WTC11 (cell line): ENCODE measurements around the gene PRXL2B. TPM values are rescaled to one million over a fixed set of nuclear protein-coding genes. Genes with fewer than 3 reads are reported as not detected.
"Not testable (repeated sequence)": the region's sequence is repeated elsewhere in the genome, so short reads cannot be mapped to it uniquely, and the experiment has no call there.

Source experiments
- ATAC-seq: fragments of 200-7000 bp; cut with Tn5 transposase; 2 replicates; pipeline ENCODE4 v1.10.0; 2021; ENCODE audit warnings: mild to moderate bottlenecking, moderate library complexity
- CTCF ChIA-PET: fragments of 300-600 bp; sonication (Branson Sonifier 250); formaldehyde crosslinking; loops from one replicate; lab custom pipeline; 2021; ENCODE audit warnings: antibody characterized with exemption; lab: Charles Lee
- POLR2A ChIA-PET: fragments of 350-600 bp; sonication (Branson Sonifier 250); formaldehyde crosslinking; loops from one replicate; lab custom pipeline; 2021; ENCODE audit warnings: antibody characterized with exemption; lab: Charles Lee
- DNase-seq: peaks from one replicate; pipeline ENCODE4 v3.0.0; 2021; ENCODE audit warnings: low spot score
- H3K27ac Mint-ChIP-seq: 2 replicates; pipeline ENCODE4 v1.8.0; 2021; ENCODE audit warnings: mixed read lengths
- H3K27me3 Mint-ChIP-seq: 2 replicates; pipeline ENCODE4 v1.8.0; 2021; ENCODE audit warnings: low read depth, mild to moderate bottlenecking, moderate library complexity, mixed read lengths
- H3K36me3 Mint-ChIP-seq: 2 replicates; pipeline ENCODE4 v1.8.0; 2021; ENCODE audit warnings: mixed read lengths
- H3K4me1 Mint-ChIP-seq: 2 replicates; pipeline ENCODE4 v1.8.0; 2022; ENCODE audit warnings: mixed read lengths
- H3K4me3 Mint-ChIP-seq: 2 replicates; pipeline ENCODE4 v1.8.0; 2021; ENCODE audit warnings: mild to moderate bottlenecking, moderate library complexity, mixed read lengths
- H3K9me3 Mint-ChIP-seq: 2 replicates; pipeline ENCODE4 v1.8.0; 2021; ENCODE audit warnings: mixed read lengths
- ATF1 ChIP-seq: sonication (generic); formaldehyde crosslinking; IDR thresholded peaks from 2 replicates; pipeline ENCODE4 v1.8.1; 2023; ENCODE audit warnings: mild to moderate bottlenecking, moderate library complexity, missing genetic modification reagents
- CBFB ChIP-seq: sonication (generic); formaldehyde crosslinking; IDR thresholded peaks from 2 replicates; pipeline ENCODE4 v1.8.1; 2022; ENCODE audit warnings: mild to moderate bottlenecking, low read depth, missing genetic modification reagents
- ETV6 ChIP-seq: sonication (generic); formaldehyde crosslinking; IDR thresholded peaks from 2 replicates; pipeline ENCODE4 v1.8.1; 2022; ENCODE audit warnings: mild to moderate bottlenecking, missing genetic modification reagents
- NR1H2 ChIP-seq: sonication (generic); formaldehyde crosslinking; IDR thresholded peaks from 2 replicates; pipeline ENCODE4 v1.9.0; 2021; ENCODE audit warnings: mild to moderate bottlenecking, moderate library complexity, missing genetic modification reagents
- RORB ChIP-seq: fragments of 250-450 bp; sonication (Bioruptor Pico); IDR thresholded peaks from 2 replicates; pipeline ENCODE4 v1.9.0; 2021; ENCODE audit warnings: mild to moderate bottlenecking
- SMAD3 ChIP-seq: sonication (generic); formaldehyde crosslinking; IDR thresholded peaks from 2 replicates; pipeline ENCODE4 v1.8.0; 2022; ENCODE audit warnings: missing genetic modification reagents, mild to moderate bottlenecking, borderline replicate concordance
- ZNF263 ChIP-seq: sonication (generic); formaldehyde crosslinking; IDR thresholded peaks from 2 replicates; pipeline ENCODE4 v1.8.1; 2022; ENCODE audit warnings: low read depth, mild to moderate bottlenecking, moderate library complexity, missing genetic modification reagents
- ZNF416 ChIP-seq: fragments of 250-450 bp; sonication (Bioruptor Pico); IDR thresholded peaks from 2 replicates; pipeline ENCODE4 v1.9.0; 2021; ENCODE audit warnings: mild to moderate bottlenecking, inconsistent platforms
- total RNA-seq: library from RNA; stranded (reverse); gene quantifications from 3 replicates; pipeline ENCODE4 v1.2.3, GENCODE V29; 2021
- TF ChIP-seq, protein P1 (sequence below): sonication (generic); formaldehyde crosslinking; IDR thresholded peaks from 2 replicates; pipeline ENCODE4 v1.8.0; 2022; ENCODE audit warnings: mild to moderate bottlenecking, missing genetic modification reagents
- TF ChIP-seq, protein P2 (sequence below): sonication (generic); formaldehyde crosslinking; IDR thresholded peaks from 2 replicates; pipeline ENCODE4 v1.8.1; 2023; ENCODE audit warnings: mild to moderate bottlenecking, missing genetic modification reagents
- TF ChIP-seq, protein P3 (sequence below): fragments of 250-450 bp; sonication (Bioruptor Pico); conservative IDR thresholded peaks from 2 replicates; pipeline ENCODE4 v1.9.0; 2021; ENCODE audit warnings: mild to moderate bottlenecking

Gene PRXL2B
- total RNA-seq, 1 experiment from 2014 or later: 50.3 TPM

DNA sequence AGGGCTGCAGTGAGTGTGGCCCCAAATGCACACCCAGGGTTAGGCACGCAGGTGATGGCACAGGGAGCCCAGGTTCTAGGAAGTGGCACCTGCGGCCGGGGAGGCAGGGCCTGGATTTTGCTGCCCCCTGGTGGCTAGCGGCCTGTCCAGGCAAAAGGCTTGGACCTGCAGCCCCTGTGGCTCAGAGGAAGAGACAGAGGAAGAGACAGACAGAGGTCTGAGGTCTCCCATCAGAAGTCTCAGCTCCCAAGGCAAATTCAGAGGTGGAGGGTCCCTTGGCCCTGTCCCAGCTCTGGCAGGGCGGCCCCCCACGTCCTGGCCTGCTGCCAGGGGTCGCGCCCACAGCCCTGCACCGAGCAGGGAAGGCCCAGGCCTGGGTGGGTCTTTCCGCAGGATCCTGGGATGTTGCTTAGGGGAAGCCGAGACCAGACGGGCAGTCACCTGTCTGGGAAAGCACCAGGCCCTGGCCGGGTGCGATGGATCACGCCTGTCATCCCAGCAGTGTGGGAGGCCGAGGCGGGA, 38.4 kb upstream of the PRXL2B start (continued):
- TF ChIP-seq ATF1: no peak

DNA sequence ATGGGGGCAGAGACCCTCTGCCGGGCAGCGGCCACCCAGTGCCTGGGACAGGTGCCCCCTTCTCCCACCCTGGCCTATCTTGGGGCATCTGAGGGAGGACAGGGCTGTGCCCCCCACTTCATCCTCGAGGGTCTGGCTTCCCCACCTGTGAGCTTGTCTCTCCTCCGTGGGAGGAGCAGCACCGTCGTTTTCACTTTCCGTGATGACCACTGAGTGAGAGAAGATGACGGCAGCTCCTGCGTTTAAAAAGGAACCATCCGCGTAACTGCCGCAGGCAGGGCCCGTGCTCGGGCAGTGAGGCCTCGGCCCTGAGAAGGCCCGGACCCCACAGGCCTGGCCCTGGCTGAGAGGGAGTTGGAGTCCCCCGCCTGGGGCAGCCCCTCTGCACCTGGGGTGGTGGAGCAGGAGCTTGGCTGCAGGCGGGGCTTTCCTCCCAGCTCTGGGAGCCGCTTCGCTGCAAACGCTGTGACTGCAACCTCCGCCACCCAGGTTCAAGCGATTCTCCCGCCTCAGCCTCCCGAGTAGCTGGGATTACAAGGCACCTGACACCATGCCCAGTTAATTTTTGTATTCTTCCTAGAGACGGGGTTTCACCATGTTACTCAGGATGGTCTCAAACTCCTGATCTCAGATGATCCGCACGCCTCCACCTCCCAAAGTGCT, 37.1 kb upstream of the PRXL2B start:
- H3K4me3 Mint-ChIP-seq, H3K9me3 Mint-ChIP-seq, H3K27me3 Mint-ChIP-seq, DNase-seq, POLR2A ChIA-PET, H3K4me1 Mint-ChIP-seq, ATAC-seq, H3K27ac Mint-ChIP-seq, H3K36me3 Mint-ChIP-seq: not testable (repeated sequence)
- CTCF ChIA-PET: interaction anchor here (1.0 to 2.4 kb wide), 6 partner anchors 16 to 903 kb away, joined by 3 to 8 read pairs (median 3); partner anchors contain the start of genes FAAP20, MORN1, PEX10 and RER1

DNA sequence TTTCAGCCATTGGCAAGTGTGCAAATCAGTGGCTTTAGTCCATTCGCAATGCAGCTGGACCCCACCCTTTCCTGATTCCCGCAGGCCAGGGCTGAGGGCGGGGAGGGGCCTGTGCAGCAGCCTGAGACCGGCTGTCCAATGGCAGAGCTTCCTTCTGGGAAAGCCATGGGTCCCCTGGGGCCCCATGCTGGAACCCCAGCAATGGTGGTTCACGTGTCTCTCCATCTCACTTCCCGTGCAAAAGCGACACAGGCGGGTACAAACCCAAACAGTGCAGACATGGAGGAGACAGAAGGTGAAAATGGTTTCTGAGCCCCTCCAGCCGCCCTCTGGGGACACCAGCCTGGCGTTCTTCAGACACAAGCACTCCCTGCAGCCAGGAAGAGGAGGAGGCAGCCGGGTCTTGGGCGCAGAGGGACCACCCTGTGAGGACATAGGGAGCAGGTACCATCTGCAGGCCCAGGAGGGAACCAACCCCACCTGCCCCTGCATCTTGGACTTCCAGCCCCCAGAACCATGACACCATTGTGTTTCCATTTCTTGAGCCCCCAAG, 36.2 kb upstream of the PRXL2B start:
- CTCF ChIA-PET: not testable (repeated sequence)

DNA sequence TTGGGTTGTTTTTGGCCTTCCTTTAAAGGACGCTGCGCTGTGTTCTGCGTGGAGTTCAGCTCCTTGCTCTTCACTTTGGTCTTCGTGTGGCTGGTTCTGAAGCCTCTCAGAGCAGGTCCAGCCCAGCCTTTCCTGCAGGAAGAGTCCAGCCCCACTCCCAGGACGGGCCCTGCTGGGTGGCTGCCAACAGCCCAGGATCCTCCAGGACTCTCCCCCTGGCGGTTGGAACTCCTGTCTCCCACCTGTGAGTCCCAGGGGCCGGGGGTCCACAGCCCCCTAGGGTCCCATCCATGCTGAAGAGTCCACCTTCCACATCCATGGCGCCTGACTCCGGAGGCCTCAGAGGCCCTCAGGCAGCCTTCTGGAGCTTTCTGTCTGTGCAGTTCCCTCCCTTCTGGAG, 35.0 kb upstream of the PRXL2B start:
- H3K4me3 Mint-ChIP-seq, H3K36me3 Mint-ChIP-seq, H3K27me3 Mint-ChIP-seq, POLR2A ChIA-PET, CTCF ChIA-PET, H3K27ac Mint-ChIP-seq, H3K4me1 Mint-ChIP-seq, ATAC-seq, H3K9me3 Mint-ChIP-seq, DNase-seq: not testable (repeated sequence)

More for the DNA sequence above, 36.2 kb upstream of the PRXL2B start:
- H3K27me3 Mint-ChIP-seq, H3K27ac Mint-ChIP-seq, H3K36me3 Mint-ChIP-seq, H3K4me1 Mint-ChIP-seq, POLR2A ChIA-PET, H3K9me3 Mint-ChIP-seq, ATAC-seq, H3K4me3 Mint-ChIP-seq, DNase-seq: not testable (repeated sequence)

DNA sequence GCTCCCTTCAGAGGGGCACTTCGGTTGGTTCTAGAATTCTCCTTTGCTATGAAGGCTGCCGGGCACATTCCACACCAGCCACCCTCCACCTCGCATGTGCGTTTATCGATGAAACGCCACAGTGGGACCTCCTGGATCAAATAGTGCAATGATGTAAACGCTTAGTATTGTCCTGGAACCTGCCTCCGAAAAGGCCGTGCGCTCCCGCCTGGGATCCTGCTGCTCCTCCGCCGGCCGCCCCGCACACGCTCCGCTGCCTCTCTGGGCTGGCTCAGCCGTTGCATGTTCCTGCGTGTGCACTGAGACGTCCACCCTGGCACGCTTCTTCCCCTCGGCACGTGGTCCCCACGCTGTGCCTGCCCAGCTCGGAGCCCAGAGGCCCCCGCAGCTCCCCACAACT, 34.4 kb upstream of the PRXL2B start:
- Mint-ChIP-seq H3K27ac (no peak overlapping the region), H3K9me3 (no peaks in the 10 kb centered on the region), H3K4me3 (no peak overlapping the region), H3K4me1 (peaks cover 9% of the 10 kb centered on the region; the same call in 1 of the 2 replicates), H3K36me3 (no peaks in the 10 kb centered on the region), H3K27me3 (no peaks in the 10 kb centered on the region; the same call in 1 of the 2 replicates)
- no peak for DNase-seq
- TF ChIP-seq, protein P1, sequence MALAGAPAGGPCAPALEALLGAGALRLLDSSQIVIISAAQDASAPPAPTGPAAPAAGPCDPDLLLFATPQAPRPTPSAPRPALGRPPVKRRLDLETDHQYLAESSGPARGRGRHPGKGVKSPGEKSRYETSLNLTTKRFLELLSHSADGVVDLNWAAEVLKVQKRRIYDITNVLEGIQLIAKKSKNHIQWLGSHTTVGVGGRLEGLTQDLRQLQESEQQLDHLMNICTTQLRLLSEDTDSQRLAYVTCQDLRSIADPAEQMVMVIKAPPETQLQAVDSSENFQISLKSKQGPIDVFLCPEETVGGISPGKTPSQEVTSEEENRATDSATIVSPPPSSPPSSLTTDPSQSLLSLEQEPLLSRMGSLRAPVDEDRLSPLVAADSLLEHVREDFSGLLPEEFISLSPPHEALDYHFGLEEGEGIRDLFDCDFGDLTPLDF (CRISPR knock-in tag): no peak
- TF ChIP-seq NR1H2: no peak
- TF ChIP-seq ZNF416 (CRISPR knock-in tag): no peak
- no peak for ATAC-seq
- ChIA-PET CTCF (no interaction called here), POLR2A (no interaction called here)

DNA sequence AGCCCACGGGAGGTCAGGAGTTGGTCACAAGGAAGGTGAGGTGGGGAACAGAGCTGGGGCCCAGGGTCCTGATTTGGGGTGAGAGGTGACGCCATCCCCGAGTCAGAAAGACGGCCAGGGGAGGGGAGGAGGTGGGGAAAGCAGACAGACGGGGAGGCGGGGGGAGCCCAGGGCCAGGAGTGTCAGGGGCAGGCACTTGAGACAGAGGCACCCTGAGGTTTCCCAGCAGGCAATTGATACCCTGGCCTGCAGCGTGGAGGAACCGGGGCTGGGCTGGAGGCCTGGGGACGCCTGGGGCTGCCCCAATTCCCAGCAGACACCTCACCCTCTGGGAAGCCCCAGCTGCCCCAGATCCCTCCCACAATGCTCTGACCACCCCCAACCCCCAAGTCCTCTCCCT, 33.5 kb upstream of the PRXL2B start:
- CTCF ChIA-PET, POLR2A ChIA-PET, H3K27ac Mint-ChIP-seq, DNase-seq, H3K36me3 Mint-ChIP-seq, H3K4me3 Mint-ChIP-seq, H3K27me3 Mint-ChIP-seq, H3K4me1 Mint-ChIP-seq, H3K9me3 Mint-ChIP-seq, ATAC-seq: not testable (repeated sequence)

DNA sequence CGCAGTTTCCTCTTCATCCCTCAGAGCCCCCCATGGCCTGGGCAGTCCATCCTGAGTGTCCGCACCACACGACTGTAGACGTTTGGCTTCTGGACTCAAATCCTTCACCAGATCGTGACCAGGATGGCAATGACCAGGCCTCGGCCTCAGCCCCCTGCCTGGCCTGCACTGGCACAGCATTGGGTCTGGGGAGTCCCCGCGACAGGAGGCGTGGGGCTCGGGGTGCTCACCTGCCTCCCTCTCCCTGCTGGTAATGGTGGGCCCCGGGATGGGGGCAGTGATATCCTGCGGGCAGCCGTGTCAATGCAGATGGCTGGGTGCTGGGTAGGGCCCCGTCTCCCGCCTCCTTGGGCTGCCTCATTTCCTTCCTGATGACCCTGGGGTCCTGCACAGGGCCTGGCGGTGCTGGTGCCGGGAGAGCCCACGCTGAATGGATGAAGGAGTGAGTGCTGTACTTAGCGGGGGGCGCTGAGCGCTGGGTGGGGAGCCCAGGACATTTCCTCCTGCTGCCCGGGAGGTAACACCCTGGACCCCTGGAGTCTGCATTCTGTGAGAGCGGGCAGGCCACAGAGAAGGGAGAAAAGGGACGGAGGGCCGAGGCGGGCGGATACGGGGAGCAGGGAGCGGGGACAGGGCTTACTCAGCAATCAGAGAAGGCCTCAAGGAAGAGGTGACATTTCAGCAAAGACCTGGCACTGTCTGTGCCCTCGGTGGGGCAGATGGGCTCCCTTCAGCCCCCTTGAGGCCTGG, 32.5 kb upstream of the PRXL2B start:
- H3K4me1 Mint-ChIP-seq: peaks cover 7% of the 10 kb centered on the region; the same call in 1 of the 2 replicates
- H3K27ac Mint-ChIP-seq: peak overlapping the region; percentile 19; the same call in 1 of the 2 replicates
- no peak for DNase-seq
- H3K36me3 Mint-ChIP-seq: no peaks in the 10 kb centered on the region
- no peak overlapping the region for H3K4me3 Mint-ChIP-seq
- ATAC-seq: no peak
- ChIA-PET POLR2A (no interaction called here), CTCF (no interaction called here)
- H3K27me3 Mint-ChIP-seq: no peaks in the 10 kb centered on the region; the same call in 1 of the 2 replicates
- H3K9me3 Mint-ChIP-seq: no peaks in the 10 kb centered on the region
- TF ChIP-seq RORB (CRISPR knock-in tag) (no peak), ETV6 (CRISPR knock-in tag) (no peak), ATF1 (no peak), SMAD3 (no peak), ZNF263 (CRISPR knock-in tag) (no peak), CBFB (CRISPR knock-in tag) (no peak)
- TF ChIP-seq, protein P2, sequence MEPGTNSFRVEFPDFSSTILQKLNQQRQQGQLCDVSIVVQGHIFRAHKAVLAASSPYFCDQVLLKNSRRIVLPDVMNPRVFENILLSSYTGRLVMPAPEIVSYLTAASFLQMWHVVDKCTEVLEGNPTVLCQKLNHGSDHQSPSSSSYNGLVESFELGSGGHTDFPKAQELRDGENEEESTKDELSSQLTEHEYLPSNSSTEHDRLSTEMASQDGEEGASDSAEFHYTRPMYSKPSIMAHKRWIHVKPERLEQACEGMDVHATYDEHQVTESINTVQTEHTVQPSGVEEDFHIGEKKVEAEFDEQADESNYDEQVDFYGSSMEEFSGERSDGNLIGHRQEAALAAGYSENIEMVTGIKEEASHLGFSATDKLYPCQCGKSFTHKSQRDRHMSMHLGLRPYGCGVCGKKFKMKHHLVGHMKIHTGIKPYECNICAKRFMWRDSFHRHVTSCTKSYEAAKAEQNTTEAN: no peak
- TF ChIP-seq, protein P3, sequence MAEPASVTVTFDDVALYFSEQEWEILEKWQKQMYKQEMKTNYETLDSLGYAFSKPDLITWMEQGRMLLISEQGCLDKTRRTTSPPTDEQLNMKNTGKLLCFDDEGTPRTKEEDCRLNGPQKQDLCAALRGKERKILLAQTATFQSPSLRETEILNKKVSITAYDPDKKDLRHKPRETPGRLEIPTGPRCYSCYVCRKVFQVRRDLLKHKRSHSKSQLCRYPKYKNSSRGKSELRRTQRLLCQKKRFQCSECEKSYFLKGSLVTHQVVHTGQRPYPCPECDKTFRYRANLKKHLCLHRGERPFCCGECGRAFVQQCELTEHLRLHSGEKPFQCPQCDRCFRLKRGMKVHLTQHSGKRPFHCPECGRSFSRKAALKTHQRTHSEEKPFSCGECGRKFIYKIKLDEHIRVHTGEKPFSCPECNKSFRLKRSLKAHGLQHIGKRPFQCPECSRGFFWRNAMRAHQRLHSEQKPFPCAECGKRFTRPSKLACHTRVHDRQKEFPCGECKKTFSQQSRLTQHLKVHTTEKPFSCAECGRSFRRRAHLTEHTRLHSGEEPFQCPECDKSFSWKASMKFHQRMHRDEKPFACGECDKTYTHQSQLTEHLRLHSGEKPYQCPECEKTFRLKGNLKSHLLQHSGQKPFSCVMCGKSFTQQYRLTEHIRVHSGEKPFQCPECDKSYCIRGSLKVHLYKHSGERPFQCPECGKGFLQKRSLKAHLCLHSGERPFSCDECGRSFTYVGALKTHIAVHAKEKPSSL (CRISPR knock-in tag): no peak
